HG02571 (cell line): Measurements from ENCODE around the gene DNAJC25.
"Not testable (repeated sequence)": the region's sequence is repeated elsewhere in the genome, so short reads cannot be mapped to it uniquely, and the experiment has no call there.

Source experiments
- ATAC-seq: cut with Tn5 transposase; IDR thresholded peaks from one replicate; pipeline ENCODE4 v1.9.1; 2021; ENCODE audit warnings: mild to moderate bottlenecking, moderate library complexity; ENCODE audit not compliant: unreplicated experiment

The DNAJC25 gene

DNA sequence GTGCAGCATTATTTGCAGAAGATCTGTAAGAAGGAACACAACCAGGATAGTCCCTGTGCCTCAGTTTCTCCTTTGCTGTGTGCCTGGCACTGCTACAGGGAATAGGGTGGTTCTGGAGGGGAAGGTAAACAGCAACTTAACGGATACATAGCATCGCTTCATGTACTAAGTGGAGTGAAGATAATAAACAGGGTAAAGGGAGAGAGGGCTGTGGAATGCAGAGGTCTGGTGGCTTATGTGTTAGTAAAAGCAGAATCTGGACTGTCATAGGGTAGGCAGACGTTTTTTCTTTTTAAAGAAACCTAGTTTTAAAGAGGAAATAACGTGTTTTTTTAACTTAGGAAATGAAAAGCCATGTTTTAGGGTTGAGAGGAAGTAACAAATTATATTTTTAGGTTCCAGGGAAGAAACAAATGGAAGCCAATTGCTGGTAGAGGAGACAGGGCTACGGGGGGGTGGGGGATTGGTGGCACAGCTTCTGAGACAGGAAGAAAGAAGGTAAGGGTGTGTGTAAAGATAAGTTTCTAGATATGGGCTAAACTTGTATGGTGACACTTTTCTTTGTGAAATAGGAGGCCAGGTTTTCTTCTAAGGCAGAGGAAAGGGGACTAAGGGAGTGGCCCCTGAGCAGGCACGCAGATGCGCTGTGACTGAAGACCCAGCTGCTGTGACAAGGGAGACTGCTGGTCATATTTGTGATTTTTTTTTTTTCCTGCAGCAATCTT lies 31.6 kb downstream of the DNAJC25 start:
- peak; percentile 5 for ATAC-seq

GRCh38 chr9:111663301-111663823 lies 32.2 kb downstream of the DNAJC25 start:
- ATAC-seq = no peak

GRCh38 chr9:111668026-111668573 lies 37.0 kb downstream of the DNAJC25 start:
- ATAC-seq = no peak

GRCh38 chr9:111668601-111669000 lies 37.5 kb downstream of the DNAJC25 start:
- not testable (repeated sequence) for ATAC-seq

GRCh38 chr9:111674319-111674718 lies 43.2 kb downstream of the DNAJC25 start:
- no peak for ATAC-seq

DNA sequence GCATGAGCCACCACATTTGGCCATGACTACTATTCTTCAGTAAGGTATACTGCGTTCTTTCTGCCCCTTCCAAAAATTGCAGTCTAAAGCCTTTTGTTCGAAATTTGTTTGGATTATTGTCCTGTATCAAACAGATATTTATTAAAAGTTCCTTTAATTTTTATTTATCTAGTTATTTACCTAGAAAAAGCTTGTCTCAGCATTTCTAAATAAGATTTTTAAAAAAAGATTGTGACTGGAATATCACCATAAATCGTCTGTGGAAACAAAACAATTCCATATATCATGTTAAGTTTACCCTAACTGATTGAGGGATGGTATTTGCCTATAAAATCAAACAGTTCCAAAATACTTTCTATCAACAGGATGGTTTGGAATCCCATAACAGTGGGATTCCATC lies 45.0 kb downstream of the DNAJC25 start:
- no peak for ATAC-seq

DNA sequence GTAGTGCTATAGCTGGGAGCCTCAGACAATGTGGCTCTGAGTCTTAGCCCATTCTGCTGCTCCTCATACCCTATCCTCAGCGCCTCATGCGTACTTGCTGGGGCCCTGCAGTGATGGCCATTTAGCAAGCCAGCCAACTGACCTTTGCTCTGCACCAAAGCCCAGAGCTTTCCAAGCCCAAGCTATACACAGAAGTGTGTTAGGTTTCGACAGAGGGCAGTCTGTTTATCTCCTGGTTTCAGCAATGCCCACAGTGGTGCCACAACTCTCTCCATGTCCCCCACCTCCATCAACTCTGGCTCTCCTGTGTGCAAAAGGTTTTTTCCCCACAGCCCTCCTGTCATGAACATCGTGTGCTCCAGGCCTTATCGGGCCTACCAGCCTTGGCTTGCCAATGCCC lies 47.2 kb downstream of the DNAJC25 start:
- no peak for ATAC-seq

DNA sequence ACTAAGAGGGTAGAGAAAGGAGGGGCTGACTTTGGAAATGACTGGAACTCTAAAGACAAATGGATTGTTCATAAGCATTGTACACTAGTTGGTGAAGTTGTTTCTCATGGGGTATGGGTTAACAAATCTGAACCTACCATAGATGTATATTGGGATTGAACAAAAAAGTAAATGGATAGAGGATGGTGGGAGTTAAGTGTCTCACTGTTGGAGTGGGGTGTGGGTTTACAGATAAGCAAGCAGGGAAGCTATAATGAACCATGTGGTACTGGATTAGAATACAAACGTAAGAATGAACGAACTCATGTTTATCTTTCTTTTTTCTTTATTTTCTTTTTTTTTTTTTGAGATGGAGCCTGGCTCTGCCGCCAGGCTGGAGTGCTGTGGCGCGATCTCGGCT lies 48.1 kb downstream of the DNAJC25 start:
- no peak for ATAC-seq

DNA sequence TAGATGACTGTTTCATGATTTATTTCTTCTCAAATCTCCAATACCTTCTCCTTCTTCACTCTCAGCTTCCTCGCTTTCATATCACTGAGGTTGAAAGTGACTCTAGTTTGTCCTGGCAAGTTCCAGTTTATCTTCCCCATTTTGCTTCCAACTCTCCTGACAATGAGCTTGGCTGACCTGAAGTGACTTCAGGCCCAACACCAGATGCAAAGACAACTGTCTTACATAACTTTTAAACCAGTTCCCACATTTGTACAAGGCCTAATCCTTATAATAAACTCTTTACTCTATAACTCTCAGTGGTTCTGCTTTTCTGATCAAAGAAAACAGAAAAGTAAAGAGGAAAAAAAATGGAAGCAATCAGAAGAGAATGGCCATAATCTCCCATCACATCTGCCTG lies 52.3 kb downstream of the DNAJC25 start:
- ATAC-seq = no peak

- ATAC-seq = no peak
These were observed 60.7 kb downstream of the DNAJC25 start for GRCh38 chr9:111691672-111692329.

DNA sequence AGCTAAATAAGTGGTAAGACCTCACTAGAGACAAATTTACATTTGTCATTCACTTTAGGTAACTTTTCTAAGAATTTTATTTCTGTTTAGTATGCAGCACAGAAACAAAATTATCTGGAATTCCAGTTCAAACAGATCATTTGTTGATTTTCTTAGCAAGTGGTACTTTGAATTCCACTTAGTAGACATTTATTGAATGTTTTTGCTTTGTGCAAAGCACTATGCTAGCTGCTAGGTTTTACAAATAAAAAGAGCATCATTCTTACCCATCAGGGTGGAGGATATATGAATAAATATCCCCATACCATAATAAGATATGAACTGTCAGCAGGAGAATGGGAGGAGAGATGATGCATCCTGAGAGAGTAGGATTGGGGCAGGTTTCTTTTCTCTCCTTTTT lies 65.7 kb downstream of the DNAJC25 start:
- ATAC-seq = no peak

DNA sequence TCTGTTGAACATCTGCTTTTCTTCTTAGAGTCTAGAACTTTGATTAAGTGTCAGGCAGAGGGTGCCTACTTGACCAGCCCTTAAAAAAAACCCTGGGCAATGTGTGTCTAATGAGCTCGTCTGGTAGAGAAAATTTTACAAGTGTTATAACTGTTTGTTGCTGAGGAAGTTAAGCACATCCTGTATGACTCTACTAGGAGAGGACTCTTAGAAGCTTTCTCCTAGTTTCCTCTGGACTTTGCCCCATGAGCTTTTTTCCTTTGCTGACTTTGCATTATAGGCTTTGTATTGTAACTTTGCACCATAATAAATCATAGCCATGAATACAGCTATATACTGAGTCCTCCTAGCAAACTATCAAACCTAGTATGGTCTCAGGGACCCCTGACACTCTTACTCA lies 69.6 kb downstream of the DNAJC25 start:
- no peak for ATAC-seq
